HG03558 (cell line): ENCODE data around the gene SP3.
A peak's percentile ranks its signal among the peaks of the same experiment; 100 is the strongest.

Experiments
- ATAC-seq: cut with Tn5 transposase; IDR thresholded peaks from one replicate; pipeline ENCODE4 v1.9.1; 2021; ENCODE audit warnings: moderate number of reproducible peaks; ENCODE audit not compliant: unreplicated experiment; ENCODE audit errors: extremely low read depth

SP3 gene

DNA sequence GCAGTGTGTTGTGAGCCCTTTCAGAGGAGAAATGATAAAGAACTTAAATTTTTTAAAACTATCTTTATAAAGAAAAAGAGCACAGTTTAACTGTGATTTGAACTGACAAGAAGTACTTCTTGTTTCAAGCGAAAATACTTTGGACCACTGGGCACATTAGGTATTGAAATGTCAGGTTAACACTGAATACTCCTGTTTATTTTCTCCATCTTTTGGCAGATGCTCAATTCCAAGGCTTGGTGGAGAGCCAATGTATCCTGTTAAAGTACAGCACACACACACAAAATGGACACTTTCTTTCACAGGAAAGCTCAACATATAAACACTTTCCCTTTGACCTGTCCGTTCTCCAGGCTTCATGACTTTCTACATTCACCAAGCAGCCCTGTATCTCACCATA lies 32.6 kb upstream of the SP3 start:
- ATAC-seq = no peak

DNA sequence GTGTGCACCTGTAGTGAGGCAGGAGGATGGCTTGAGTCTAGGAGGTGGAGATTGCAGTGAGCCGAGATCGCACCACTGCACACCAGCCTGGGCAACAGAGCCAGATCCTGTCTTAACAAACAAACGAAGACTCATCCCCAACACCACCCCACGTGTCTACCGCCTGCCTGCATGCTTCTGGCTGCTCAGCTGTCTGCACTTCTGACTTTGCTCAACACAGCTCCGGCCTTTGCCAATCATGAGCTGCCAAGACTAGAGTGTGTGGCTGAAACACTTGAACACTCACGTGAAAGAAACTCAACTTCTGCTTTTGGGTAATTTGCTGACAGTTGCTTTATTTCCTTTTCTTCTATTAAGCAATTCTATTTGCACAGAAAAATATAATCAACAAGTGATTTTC lies 32.1 kb upstream of the SP3 start:
- peak; percentile 74 for ATAC-seq

DNA sequence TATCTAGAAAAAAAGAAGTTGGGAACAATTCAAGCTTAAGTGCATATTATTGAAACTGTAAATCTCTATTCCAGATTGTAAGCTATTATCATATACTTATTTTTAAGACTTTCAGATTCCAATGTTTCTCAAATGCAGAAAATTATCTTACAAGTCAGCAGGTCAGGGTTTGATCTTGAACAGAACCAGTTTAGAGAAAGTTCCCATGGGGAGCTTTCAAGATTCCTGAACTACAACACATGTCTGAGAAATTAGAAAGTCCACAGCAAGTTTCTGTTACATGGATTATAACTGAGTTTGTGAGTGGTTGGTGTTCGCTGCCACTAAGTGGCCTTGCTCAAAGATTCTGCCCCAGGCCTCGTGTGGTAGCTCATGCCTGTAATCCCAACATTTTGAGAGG lies 31.6 kb upstream of the SP3 start:
- no peak for ATAC-seq

DNA sequence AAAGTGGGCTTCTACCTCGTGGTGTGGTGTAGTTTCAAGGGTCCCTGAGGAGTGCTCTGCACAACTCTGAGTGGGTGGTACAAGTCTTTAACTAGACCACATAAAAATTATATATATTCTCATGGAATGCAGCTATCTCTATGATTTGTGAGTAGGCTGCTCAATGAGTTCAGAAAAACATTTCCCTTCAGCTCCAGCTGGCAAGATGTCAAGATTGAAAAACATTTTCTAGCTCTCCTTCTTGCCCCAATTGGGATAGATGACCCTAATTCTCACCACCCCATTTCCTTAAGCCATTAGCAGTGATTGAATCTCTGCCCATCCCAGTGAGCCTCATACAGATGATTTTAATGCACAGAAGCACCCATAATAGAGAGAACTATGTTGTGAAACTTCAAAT lies 28.3 kb upstream of the SP3 start:
- ATAC-seq = no peak

DNA sequence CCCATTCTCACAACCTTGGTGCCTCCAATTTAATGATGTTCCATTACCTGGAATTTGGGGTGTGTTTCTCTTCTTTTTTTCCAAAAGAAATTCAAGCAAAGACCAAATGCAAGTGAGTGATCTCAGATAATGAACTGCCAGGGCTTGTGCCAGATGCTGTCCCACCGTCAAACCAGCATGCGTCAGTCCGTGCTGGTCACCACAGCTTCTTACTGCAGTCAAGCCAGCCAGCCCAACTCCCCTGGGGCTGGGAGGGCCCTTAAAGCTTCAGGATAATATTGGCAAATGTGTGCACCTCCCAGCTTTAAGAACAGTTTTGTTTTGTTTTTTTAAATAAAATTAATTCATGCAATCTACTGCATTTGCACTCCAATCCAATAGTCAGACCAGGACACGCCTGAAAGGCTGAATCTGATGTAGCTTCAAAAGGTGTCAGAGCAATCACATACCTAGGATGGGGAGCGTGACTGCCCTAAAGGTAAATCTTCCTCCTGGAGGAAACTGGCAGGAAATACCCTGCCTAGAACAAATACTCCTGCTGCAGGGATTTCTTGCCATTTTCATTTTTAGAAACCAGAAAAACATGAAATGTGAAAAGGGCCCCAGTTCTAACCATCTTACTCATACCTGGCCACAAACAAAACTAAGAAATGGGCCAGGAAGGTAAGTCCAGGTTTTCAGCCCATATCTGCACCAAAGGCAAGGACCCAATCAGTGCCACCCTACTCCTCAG lies 26.8 kb upstream of the SP3 start:
- ATAC-seq = no peak

DNA sequence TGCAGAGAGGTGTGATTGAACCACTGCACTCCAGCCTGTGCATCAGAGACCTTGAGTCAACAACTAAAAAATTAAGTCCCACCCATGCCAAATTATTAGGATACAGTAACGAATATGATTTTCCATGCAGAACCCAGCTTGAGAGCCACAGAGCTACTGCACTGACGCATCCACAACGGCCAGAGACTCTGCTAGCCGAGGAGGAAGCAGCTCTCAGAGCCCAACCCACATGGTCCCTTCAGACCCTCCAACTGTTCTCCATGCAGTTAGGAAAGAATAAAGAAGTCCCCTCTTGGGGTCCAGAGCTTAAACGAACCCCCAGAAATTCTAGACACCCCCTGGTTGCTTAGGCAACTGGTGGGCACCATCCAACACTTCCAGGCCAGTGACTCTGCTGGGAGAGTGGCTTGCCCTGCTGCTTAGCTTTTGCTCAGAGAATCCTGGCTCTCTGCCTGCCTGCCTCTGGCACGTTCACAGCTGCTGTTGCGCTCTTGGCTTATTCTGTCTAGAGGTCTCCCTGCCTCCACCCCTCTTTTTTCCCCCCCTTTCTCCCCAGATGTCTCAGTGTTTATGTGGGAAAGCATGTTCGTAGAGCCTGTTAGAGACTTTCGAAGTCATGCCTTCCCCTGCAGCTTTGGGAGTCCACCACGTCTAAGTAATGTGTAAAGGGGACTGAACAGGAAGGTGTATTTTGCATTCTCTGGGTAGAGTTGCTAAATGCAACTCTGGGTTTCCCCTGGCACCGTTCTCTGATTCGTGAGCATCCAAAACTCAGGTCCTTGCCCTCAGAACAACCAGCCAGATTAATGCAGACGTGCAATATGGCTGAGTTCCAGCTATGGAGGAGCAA lies 26.0 kb upstream of the SP3 start:
- peak; percentile 63 for ATAC-seq

DNA sequence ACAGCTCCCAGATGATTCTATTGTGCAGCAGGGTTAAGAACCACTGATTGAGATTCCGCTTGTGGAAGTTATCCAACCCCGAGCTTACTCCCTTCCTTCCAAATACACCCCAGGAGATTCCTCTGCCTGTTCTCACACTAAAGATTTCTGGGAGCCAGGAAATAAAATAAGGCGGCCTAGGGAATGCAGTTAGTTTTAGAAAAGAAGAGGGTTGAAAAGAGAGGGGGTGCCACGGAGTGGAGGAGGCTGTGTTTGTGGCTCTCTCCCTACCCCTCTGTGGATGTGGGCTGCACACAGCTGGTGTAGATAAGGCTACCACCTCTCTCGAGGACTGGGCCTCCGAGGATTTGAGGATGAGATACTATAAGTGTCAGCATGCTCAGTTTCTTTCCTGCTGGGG lies 25.1 kb upstream of the SP3 start:
- ATAC-seq = no peak

DNA sequence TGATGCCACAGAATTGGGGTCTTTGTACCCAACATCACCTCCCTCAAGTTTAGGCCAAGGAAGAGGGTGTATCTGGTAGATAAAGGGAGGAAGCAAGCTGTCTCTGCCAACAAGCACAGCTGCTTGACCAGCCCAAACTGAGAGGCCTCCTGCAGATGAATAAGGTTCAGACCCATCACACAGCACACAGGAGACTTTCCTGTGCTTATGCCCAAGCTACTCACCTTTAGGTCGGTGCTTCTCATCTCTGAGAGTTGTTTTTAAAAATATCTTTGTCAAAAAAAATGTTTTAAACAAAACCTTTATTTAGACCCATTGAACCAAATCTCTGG lies 24.7 kb upstream of the SP3 start:
- no peak for ATAC-seq

DNA sequence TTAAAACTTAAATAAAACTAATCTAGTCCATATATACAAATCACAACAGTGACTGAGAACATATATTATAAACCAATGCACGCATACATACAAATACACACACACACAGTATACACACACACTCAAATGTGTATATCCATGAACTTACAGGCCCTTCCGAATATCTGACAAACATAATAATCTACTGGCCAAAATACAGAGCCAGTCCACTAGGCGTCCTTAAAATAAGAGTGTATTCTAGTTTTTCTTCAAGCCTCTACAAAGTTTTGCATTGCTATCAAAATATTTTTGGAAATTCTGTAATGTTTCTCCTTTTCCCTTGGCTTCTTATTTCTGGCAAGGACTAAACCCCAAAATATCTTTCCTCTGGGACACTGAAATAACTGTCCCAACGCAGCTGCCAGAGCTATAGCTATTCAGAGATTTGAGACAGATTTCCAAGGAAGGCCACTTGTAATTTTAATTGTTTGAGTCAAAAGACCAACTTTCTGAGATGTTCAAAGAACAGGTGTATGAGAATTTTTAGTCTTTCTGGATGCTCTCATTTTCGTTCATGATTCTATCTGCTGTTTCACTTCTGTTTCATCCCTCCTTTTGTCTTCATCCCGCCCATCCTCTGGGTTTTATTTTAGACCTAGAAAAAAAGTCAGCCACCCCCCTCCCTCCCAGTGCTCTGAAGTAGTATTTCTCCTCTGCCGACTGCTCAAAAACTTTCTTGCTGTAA lies 24.1 kb upstream of the SP3 start:
- ATAC-seq = no peak

DNA sequence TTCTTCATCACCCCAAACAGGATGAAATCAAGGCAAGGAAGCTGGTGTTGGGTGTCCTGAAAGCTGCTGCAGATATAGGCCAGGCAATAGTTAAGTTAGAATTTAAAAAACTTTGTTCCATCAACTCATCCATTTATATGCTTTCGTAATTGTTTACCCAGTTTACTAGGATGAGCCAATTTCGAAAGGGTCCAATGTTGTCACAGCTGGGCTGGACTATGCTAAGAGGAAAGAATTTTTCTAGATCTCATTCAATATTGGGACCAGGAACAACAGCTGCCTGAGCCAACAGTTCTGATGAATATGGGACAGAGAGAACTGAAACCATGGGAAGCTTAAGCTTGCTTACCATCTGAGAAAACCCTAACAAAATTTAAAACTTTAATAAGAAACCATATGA lies 21.6 kb upstream of the SP3 start:
- ATAC-seq = no peak

DNA sequence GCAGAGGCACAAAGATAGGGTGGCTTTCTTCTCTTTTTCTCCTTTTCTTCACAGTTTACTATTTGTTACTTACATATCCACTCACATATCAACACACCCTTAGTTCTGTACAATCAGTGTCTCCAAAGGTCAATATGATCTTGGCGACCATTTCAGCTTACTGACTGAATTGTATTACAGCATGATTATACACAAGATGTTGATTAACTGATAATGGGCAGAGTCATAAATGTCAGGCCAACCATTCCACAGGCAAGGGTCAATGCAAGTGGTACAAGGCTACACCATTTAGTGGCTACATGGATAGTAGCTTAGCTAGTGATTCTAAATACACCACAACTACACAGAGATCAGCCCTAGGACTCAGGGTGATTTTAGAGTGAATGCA lies 20.4 kb upstream of the SP3 start:
- ATAC-seq = no peak

DNA sequence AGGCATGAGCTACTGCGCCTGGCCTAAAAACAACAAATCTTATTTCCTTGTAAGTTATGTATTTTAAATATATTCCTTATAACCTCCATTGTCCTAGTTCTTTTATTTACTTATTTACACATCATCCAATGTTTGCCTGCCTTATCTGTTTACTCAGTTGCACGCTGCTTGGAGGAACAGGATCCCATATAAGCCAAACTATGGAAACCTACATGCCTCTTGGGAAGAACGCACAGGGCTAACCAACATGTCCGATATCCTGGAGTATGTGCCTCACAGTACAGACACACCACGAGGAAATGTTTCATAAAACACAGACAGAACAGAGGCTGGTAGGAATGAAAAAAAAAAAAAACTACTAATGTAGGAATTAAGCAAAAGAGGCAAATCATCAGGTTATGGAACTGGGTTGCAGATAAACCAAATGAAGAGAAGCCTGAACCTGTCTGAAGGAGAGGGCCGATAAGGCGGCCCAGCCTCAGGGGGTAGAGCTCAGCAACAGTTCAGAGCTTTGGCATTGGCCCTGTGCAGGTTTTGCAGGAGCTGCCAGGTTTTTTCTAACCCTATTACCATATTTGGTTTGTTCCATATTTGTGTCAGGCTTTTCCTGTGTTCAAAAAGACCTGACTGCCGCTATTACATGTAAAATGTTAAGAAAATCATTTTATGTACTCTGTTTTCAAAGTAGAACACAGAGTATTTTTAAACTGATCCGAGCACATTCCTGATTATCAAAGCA lies 19.9 kb upstream of the SP3 start:
- ATAC-seq = no peak

DNA sequence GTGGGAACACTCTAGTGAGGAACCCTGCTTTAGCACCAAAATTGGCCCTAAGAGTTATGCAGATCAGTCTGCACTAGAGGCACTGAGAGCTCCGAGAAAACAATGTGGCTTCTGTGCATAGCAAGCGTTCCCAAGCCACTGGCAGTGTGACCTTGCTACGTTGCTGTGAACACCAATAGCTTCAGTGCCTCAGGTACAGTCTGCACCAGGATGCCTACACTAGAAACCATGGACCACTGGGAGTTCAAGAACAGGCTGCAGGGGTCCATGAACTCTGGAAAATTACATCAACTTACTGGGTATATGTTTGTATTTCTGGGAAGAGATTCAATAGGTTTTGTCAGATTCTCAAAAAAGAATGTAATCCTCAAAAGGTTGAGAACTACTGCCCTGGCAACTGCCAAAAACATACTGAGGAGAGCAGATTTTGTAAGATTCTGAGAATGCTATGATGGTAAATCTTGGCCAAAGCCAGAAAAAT lies 18.3 kb upstream of the SP3 start:
- no peak for ATAC-seq

DNA sequence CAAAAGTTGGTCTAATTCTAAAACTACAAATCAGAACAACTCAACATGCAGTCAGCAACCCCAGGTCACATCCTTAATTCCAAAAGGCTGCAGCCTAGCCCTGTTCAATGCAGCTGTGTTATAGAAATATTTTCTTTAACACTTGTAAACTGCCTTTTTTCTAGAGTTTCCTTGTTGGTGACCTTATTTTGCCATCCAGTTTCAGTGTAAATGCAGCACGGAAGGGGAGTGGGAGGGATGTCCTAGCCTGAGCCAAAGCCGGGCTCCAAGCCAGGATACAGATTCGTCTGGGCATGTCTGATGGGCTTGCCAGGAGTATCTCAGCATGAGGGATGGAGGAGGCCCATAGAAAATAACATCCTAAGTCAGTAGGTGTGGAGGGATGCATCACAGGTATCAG lies 17.7 kb upstream of the SP3 start:
- no peak for ATAC-seq

DNA sequence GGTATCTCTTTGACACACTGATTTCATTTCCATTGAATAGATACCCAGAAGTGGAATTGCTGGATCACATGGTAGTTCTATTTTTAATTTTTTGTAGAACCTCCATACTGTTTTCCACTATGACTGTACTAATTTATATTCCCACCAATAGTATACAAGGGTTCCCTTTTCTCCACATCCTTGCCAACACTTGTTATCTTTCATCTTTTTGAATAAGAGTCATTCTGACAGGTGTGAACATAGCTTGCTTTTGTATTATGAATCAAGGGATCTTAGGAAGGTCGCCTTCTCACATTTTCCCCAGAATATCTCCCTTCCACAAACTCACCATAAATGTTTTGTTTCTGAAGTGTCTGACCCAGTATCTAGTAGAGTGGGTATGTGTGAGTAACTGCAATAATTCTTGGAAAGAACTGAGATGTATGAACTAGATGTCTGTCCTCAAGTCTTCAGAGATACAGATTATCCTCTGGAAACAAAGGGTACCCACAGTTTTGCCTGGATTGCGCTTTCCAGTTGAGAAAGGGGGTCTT lies 17.1 kb upstream of the SP3 start:
- ATAC-seq = no peak

DNA sequence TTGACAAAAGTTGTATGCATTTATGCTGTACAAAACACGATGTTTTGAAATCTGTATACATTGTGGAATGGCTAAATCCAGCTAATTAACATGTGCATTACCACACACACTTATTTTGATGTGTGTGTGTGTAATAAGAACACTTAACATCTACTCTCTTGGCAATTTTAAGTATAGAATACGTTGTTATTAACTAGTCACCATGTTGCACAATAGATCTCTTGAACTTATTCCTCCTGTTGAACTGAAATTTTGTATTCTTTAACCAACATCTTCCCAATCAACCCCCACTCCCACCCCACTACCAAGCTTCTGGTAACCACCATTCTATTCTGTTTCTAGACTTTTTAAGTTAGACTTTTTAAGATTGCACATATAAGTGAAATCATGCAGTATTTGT lies 16.3 kb upstream of the SP3 start:
- no peak for ATAC-seq

DNA sequence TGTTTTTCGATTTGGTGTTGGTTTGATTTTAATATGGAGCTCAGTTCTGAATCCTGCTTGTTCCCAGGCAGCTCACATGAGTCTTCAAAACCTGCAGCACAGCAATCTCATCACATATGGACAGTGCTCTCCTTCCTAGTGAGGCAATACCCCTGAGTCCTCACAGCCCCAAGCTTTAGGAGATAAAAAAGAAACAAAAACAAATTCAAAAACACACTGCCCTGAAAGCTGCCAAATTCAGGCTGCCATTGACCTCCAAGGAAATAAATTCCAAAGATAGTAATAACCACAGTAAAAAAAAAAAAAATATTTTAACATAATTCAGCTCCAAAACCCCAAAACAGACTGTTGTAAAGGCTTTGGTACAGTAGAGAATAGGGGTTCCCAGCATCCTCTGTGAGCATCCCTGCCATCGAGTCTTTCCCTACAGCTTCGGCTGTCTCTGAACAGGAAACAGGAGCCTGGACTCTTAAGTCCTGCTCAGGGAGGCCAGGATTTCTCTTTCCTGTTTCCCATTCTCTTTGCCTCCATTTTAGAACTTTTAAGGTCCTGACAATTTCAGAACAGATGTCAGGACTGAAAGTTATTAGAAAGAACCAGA lies 14.7 kb upstream of the SP3 start:
- no peak for ATAC-seq

DNA sequence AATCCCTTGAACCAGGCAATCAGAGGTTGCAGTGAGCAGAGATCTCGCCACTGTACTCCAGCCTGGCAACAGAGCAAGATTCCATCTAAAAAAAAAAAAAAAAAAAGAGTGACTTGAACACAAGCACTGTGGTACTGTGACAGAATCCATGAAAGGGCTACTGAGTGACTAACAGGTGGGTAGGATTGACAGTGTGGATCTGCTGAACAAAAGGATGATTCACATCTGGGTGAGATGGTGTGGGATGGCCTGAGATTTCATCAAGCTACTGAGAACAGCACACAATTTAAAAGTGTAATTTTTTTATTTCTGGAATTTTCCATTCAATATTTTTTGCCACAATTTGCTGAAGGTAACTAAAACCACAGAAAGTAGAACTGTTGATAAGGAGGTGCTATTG lies 13.3 kb upstream of the SP3 start:
- ATAC-seq = no peak

DNA sequence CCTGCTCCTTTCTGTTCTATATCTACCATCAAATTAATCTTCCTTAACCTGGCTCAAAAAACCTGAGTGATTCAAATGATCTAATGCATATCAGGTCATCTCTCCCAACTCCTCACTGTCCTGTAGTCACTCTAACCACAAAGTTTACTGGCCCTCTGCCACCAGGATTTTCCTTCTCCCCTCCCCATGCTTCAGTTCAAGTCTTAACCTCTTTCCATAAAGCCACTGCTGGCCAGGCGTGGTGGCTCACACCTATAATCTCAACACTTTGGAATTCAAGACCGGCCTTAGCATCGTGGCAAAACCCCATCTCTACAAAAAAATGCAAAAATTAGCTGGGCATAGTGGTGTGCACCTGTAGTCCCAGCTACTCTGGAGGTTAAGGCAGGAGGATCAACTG lies 7.5 kb upstream of the SP3 start:
- ATAC-seq = no peak

DNA sequence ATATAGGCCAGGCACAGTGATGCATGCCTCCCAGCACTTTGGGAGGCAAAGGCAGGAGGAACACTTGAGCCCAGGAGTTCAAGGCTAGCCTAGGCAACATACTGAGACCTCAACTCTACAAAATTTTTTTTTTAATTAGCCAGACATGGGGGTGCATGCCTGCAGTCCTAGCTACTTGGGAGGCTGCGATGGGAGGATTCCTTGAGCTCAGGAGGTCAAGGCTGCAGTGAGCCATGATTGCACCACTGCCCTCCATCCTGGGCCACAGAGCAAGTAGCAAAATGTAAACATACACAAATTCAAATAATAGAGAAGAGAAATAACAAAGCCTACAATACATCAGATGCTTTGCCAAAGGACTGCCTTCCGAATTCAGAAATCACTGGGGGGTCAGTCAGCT lies 7.0 kb upstream of the SP3 start:
- ATAC-seq = no peak
